LNCAP (cell line): Measurements from ENCODE around the gene KCNIP1.

Experiments used
- CTCF ChIP-seq: fragments of 450-650 bp; IDR thresholded peaks from 2 replicates; pipeline ENCODE4 v1.5.1; 2017; ENCODE audit warnings: mild to moderate bottlenecking

The KCNIP1 gene

GRCh38 chr5:170501361-170501760, 2.5 kb upstream of the KCNIP1 start:
- TF ChIP-seq CTCF: no peak

GRCh38 chr5:170501931-170502330, 1.9 kb upstream of the KCNIP1 start:
- TF ChIP-seq CTCF: no peak

- no peak for TF ChIP-seq CTCF
Observed at GRCh38 chr5:170504616-170505266, 921 bp downstream of the KCNIP1 start.

GRCh38 chr5:170508036-170508435, 4.2 kb downstream of the KCNIP1 start:
- TF ChIP-seq CTCF: no peak

GRCh38 chr5:170508660-170509347, 5.0 kb downstream of the KCNIP1 start:
- no peak for TF ChIP-seq CTCF

- TF ChIP-seq CTCF: no peak
Observed at GRCh38 chr5:170509348-170509660, 5.5 kb downstream of the KCNIP1 start.

GRCh38 chr5:170510126-170510525, 6.3 kb downstream of the KCNIP1 start:
- TF ChIP-seq CTCF: no peak
